Liver (tissue), 9 donors: ENCODE data around the gene ZNF14. TPM values are rescaled to one million over a fixed set of nuclear protein-coding genes. Genes with fewer than 3 reads are reported as not detected.

Experiments used
- DNase-seq: peaks from one replicate; pipeline ENCODE4 v3.0.0-alpha.2; 2017; ENCODE audit warnings: low spot score
- H3K27ac ChIP-seq, 2 donors: one replicate each; pipeline ENCODE4 v1.7.0; 2013; ENCODE audit warnings: inconsistent platforms in 2 of 2, low read length in 2 of 2, control low read depth in 1 of 2, low read depth in 1 of 2, mild to moderate bottlenecking in 1 of 2
- H3K27me3 ChIP-seq, 4 donors: one replicate each; pipeline versions ENCODE4 v1.6.1 to v1.7.0; 2013; ENCODE audit warnings: low read length in 3 of 4, inconsistent platforms in 1 of 4, mild to moderate bottlenecking in 1 of 4, moderate library complexity in 1 of 4; ENCODE audit not compliant: control insufficient read depth in 4 of 4, insufficient read depth in 4 of 4
- H3K36me3 ChIP-seq, 4 donors: one replicate each; pipeline versions ENCODE4 v1.6.1 to v1.7.0; 2013; ENCODE audit warnings: low read length in 3 of 4, mild to moderate bottlenecking in 3 of 4, low read depth in 1 of 4, moderate library complexity in 1 of 4; ENCODE audit not compliant: control insufficient read depth in 4 of 4, insufficient read depth in 3 of 4
- H3K4me1 ChIP-seq, 4 donors: one replicate each; pipeline versions ENCODE4 v1.6.1 to v1.7.0; 2013; ENCODE audit warnings: low read length in 3 of 4, mild to moderate bottlenecking in 3 of 4, moderate library complexity in 1 of 4; ENCODE audit not compliant: control insufficient read depth in 4 of 4, insufficient read depth in 4 of 4
- H3K4me3 ChIP-seq, 3 donors: one replicate each; pipeline versions ENCODE4 v1.6.1 to v1.7.0; 2013; ENCODE audit warnings: low read length in 3 of 3, control low read depth in 1 of 3, low read depth in 1 of 3, mild to moderate bottlenecking in 1 of 3
- H3K9ac ChIP-seq, 2 donors: one replicate each; pipeline ENCODE4 v1.7.0; 2013; ENCODE audit warnings: low read length in 2 of 2, mild to moderate bottlenecking in 2 of 2, moderate library complexity in 2 of 2, control low read depth in 1 of 2, low read depth in 1 of 2
- H3K9me3 ChIP-seq, 4 donors: one replicate each; pipeline versions ENCODE4 v1.6.1 to v1.7.0; 2013; ENCODE audit warnings: low read length in 3 of 4; ENCODE audit not compliant: control insufficient read depth in 4 of 4
- CTCF ChIP-seq: fragments of 150-350 bp; IDR thresholded peaks from 2 replicates; pipeline ENCODE4 v1.5.1; 2017; ENCODE audit warnings: improper control_type of control experiment, low read depth, low read length; ENCODE audit not compliant: missing input control
- EGR1 ChIP-seq, 2 donors: IDR thresholded peaks; 2 replicates each; pipeline ENCODE4 v1.6.1; 2016 to 2018; ENCODE audit warnings: antibody characterized with exemption in 2 of 2, low read depth in 2 of 2
- FOXA2 ChIP-seq: IDR thresholded peaks from 2 replicates; pipeline ENCODE4 v1.6.1; 2016; ENCODE audit warnings: antibody characterized with exemption
- GABPA ChIP-seq, 2 donors: IDR thresholded peaks in 1 of 2; conservative IDR thresholded peaks in 1 of 2; 2 replicates each; pipeline ENCODE4 v1.6.1; 2016; ENCODE audit warnings: antibody characterized with exemption in 2 of 2, mild to moderate bottlenecking in 1 of 2, moderate library complexity in 1 of 2
- HNF4A ChIP-seq, 2 donors: conservative IDR thresholded peaks; 2 replicates each; pipeline ENCODE4 v1.6.1; 2016; ENCODE audit warnings: antibody characterized with exemption in 2 of 2, mild to moderate bottlenecking in 2 of 2
- HNF4G ChIP-seq: IDR thresholded peaks from 2 replicates; pipeline ENCODE4 v1.6.1; 2016; ENCODE audit warnings: antibody characterized with exemption
- JUND ChIP-seq, 2 donors: IDR thresholded peaks; 2 replicates each; pipeline ENCODE4 v1.6.1; 2016; ENCODE audit warnings: antibody characterized with exemption in 2 of 2
- MAX ChIP-seq: IDR thresholded peaks from 2 replicates; pipeline ENCODE4 v1.6.1; 2016; ENCODE audit warnings: antibody characterized with exemption
- NR2F2 ChIP-seq: IDR thresholded peaks from 2 replicates; pipeline ENCODE4 v1.6.1; 2016; ENCODE audit warnings: antibody characterized with exemption
- RAD21 ChIP-seq, 2 donors: IDR thresholded peaks; 2 replicates each; pipeline ENCODE4 v1.6.1; 2016; ENCODE audit warnings: antibody characterized with exemption in 2 of 2, mild to moderate bottlenecking in 2 of 2
- RXRA ChIP-seq, 2 donors: IDR thresholded peaks; 2 replicates each; pipeline ENCODE4 v1.6.1; 2017 to 2018; ENCODE audit warnings: antibody characterized with exemption in 2 of 2, mild to moderate bottlenecking in 1 of 2
- SP1 ChIP-seq: IDR thresholded peaks from 2 replicates; pipeline ENCODE4 v1.6.1; 2018; ENCODE audit warnings: antibody characterized with exemption, mild to moderate bottlenecking
- TAF1 ChIP-seq: conservative IDR thresholded peaks from 2 replicates; pipeline ENCODE4 v1.6.1; 2016; ENCODE audit warnings: antibody characterized with exemption, mild to moderate bottlenecking
- YY1 ChIP-seq: IDR thresholded peaks from 2 replicates; pipeline ENCODE4 v1.6.1; 2016; ENCODE audit warnings: antibody characterized with exemption, mild to moderate bottlenecking
- ZBTB33 ChIP-seq: IDR thresholded peaks from 2 replicates; pipeline ENCODE4 v1.6.1; 2016; ENCODE audit warnings: antibody characterized with exemption
- WGBS: extraction: QIAGEN DNeasy Blood & Tissue Kit; methylation state at CpG from one replicate; pipeline ENCODE4 v1.1.7; 2013; 5-methylcytosine and 5-hydroxymethylcytosine counted together
- polyA plus RNA-seq, 2 donors: library from polyadenylated mRNA; stranded (reverse) in 1 of 2; unstranded in 1 of 2; fragments of 200-250 nt in 1 of 2; fragments of >200 nt in 1 of 2; fragmentation: Nextera tagmentation in 1 of 2; extraction: Ambion mirVana in 1 of 2; gene quantifications; one replicate each; pipeline versions ENCODE4 v1.2.1 to v1.2.3, GENCODE V29; 2013 to 2015
- total RNA-seq, 2 donors: library from RNA; depleted of rRNA; stranded (reverse); fragments of >200 nt; gene quantifications; one replicate each; pipeline ENCODE4 v1.2.3, GENCODE V29; 2014
- TF ChIP-seq, protein P1 (sequence below): IDR thresholded peaks from 2 replicates; pipeline ENCODE4 v1.6.1; 2016; ENCODE audit warnings: antibody characterized with exemption, mild to moderate bottlenecking
- TF ChIP-seq, protein P2 (sequence below): IDR thresholded peaks from 2 replicates; pipeline ENCODE4 v1.6.1; 2016; ENCODE audit warnings: antibody characterized with exemption
- donor health status: healthy.
- donor health status: healthy.
- donor health status: healthy.
- donor health status: healthy.
- donor health status: healthy.

ZNF14 gene
- total and polyA plus RNA-seq, 4 donors, result 0.28 to 2.6 (median 0.90) TPM

- WGBS, result 97% methylated on average over 7 of the region's 7 CpGs
- peak overlapping the region in 2 of 3 donors; percentile 9 to 53 for H3K4me3 ChIP-seq
- H3K9ac ChIP-seq, result no peak overlapping the region
- TF ChIP-seq YY1, result no peak
- TF ChIP-seq RAD21 (IDR thresholded peaks at IDR 0.05), result no peak
- no peak for TF ChIP-seq MAX
- no peak for TF ChIP-seq RXRA (IDR thresholded peaks at IDR 0.05)
- no peak for TF ChIP-seq SP1
- no peak for TF ChIP-seq HNF4G
- TF ChIP-seq ZBTB33, result no peak
- no peak for TF ChIP-seq GABPA (IDR thresholded peaks at IDR 0.05 in 1 of 2, conservative IDR thresholded peaks at IDR 0.05 in 1 of 2)
- no peak for TF ChIP-seq CTCF
- no peak for TF ChIP-seq EGR1 (IDR thresholded peaks at IDR 0.05; ENCODE audit: low read depth in 2 of 2)
- TF ChIP-seq NR2F2, result no peak
- TF ChIP-seq, protein P1, sequence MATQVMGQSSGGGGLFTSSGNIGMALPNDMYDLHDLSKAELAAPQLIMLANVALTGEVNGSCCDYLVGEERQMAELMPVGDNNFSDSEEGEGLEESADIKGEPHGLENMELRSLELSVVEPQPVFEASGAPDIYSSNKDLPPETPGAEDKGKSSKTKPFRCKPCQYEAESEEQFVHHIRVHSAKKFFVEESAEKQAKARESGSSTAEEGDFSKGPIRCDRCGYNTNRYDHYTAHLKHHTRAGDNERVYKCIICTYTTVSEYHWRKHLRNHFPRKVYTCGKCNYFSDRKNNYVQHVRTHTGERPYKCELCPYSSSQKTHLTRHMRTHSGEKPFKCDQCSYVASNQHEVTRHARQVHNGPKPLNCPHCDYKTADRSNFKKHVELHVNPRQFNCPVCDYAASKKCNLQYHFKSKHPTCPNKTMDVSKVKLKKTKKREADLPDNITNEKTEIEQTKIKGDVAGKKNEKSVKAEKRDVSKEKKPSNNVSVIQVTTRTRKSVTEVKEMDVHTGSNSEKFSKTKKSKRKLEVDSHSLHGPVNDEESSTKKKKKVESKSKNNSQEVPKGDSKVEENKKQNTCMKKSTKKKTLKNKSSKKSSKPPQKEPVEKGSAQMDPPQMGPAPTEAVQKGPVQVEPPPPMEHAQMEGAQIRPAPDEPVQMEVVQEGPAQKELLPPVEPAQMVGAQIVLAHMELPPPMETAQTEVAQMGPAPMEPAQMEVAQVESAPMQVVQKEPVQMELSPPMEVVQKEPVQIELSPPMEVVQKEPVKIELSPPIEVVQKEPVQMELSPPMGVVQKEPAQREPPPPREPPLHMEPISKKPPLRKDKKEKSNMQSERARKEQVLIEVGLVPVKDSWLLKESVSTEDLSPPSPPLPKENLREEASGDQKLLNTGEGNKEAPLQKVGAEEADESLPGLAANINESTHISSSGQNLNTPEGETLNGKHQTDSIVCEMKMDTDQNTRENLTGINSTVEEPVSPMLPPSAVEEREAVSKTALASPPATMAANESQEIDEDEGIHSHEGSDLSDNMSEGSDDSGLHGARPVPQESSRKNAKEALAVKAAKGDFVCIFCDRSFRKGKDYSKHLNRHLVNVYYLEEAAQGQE, result no peak
- TF ChIP-seq JUND (IDR thresholded peaks at IDR 0.05), result no peak
- TF ChIP-seq FOXA2, result no peak
- DNase-seq, result no peak
- H3K9me3 ChIP-seq, result peaks cover 26 to 57% (median 34%) of the 10 kb centered on the region in 4 donors
- no peaks in the 10 kb centered on the region for H3K27me3 ChIP-seq
- H3K36me3 ChIP-seq, result peaks cover 10 to 50% (median 38%) of the 10 kb centered on the region in 4 donors
- no peak overlapping the region for H3K27ac ChIP-seq
- H3K4me1 ChIP-seq, result no peaks in the 10 kb centered on the region
Measured at GRCh38 chr19:19677579-19677978, 55.3 kb downstream of the ZNF14 start.

- TF ChIP-seq CTCF (no peak), FOXA2 (no peak), EGR1 (IDR thresholded peaks at IDR 0.05; ENCODE audit: low read depth in 2 of 2) (no peak), HNF4A (conservative IDR thresholded peaks at IDR 0.05) (no peak), HNF4G (no peak), SP1 (no peak), TAF1 (no peak)
- TF ChIP-seq, protein P2, sequence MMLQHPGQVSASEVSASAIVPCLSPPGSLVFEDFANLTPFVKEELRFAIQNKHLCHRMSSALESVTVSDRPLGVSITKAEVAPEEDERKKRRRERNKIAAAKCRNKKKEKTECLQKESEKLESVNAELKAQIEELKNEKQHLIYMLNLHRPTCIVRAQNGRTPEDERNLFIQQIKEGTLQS, result no peak
- Histone ChIP-seq H3K9ac (no peak overlapping the region), H3K4me3 (no peak overlapping the region), H3K27ac (no peak overlapping the region), H3K9me3 (peaks cover 11 to 32% (median 19%) of the 10 kb centered on the region in 4 donors), H3K36me3 (peaks cover 9 to 34% (median 29%) of the 10 kb centered on the region in 4 donors), H3K4me1 (peaks cover 0 to 6% (median 3%) of the 10 kb centered on the region in 4 donors), H3K27me3 (no peaks in the 10 kb centered on the region)
- 98% methylated on average over 6 of the region's 6 CpGs for WGBS
- no peak for DNase-seq
Measured at GRCh38 chr19:19674315-19674714, 58.6 kb downstream of the ZNF14 start.
